GM23248 (cell line): Measurements from ENCODE around the gene INTS7.

Experiments used
- EZH2 ChIP-seq: fragments of 200-600 bp; sonication (generic); IDR thresholded peaks from 2 replicates; pipeline ENCODE4 v1.6.1; 2018; ENCODE audit warnings: antibody characterized with exemption, mild to moderate bottlenecking; ENCODE audit not compliant: insufficient read depth, poor library complexity, severe bottlenecking
- EZH2phosphoT487 ChIP-seq: fragments of 200-600 bp; sonication (generic); IDR thresholded peaks from 2 replicates; pipeline ENCODE4 v1.6.1; 2018; ENCODE audit warnings: antibody characterized with exemption, moderate library complexity, mild to moderate bottlenecking, low read depth; ENCODE audit not compliant: insufficient read depth

DNA sequence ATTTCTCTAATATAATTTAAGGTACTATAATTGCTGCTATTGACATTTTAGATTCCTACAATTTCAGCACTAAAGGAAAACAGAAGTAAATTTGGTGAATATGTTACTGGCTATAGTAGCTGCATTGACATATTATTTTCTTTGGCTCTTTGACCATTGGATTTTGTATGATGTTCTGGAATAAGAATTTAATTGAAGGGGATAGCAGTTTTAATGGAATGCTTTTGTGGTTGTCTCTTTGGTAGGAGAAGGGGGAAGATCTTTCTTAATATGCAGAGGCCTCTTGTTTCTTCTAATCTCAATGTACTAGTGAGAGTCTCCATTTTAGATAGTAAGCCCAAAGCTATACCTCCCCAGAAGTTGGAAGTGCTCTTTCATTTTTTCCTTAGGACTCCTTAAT is 7.1 kb upstream of the INTS7 start:
- no peak for TF ChIP-seq EZH2
- no peak for TF ChIP-seq EZH2phosphoT487
